Measurements from ENCODE around the gene XIRP1.

Gene XIRP1

DNA sequence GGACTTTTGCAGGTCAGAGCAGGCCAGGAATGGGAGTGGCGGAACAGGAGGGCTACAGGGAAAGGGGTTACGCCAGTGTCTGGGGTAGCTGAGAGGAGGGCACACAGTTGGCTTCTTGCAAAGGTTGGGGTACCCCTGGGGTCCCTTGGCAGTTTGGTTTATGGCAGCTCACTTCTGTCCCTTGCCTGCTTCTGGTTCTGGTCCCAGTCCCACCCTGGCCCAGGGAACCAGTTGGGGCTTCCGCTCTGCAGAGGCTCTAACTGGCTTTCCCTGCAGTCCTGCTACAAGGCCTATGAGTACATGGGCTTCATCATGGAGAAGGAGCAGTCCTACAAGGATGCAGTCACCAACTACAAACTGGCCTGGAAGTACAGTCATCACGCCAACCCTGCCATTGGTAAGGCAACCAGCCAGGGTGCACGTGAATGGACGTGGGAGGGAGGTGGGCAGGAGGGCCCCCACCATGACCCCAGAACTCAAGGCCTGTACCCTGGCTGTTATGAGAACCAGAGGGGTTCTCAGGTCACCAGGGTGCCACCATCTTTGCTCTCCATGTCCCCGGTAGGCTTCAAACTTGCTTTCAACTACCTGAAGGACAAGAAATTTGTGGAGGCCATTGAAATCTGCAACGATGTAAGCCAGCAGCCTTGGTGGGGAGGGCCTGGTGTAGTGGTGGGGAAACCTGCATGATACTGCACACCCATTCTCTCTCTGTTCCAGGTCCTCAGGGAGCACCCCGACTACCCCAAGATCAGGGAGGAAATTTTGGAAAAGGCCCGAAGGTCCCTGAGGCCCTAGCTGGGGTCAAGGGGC is 54.2 kb downstream of the XIRP1 start:
- Mint-ChIP-seq H3K4me1 (peaks cover 68% of the 10 kb centered on the region), H3K4me3 (peak overlapping the region; percentile 25), H3K36me3 (peaks cover 90% of the 10 kb centered on the region), H3K27ac (peak overlapping the region; percentile 83), H3K9me3 (no peaks in the 10 kb centered on the region)
- ATAC-seq (peak; percentile 23), DNase-seq (ENCODE audit: low spot score in 2 of 2) (no peak)

DNA sequence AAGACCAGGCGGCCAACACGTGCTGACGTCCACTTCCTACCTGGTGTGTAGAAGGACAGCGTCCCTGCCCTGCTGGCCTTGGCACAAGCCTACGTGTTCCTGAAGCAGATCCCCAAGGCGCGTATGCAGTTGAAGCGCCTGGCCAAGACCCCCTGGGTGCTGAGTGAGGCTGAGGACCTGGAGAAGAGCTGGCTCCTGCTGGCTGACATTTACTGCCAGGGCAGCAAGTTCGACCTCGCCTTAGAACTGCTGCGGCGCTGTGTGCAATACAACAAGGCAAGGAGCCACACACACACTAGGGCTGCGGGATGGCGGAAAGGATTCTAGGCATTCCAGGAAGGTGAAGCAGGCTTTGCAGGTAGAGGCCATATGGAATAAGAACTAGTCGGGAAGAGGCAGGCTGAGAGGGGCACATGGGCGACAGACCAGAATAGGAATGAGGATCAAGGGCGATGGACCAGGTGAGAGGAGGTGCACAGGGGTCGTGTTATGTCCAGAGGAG is 54.9 kb downstream of the XIRP1 start:
- Mint-ChIP-seq H3K9me3 (no peaks in the 10 kb centered on the region), H3K27ac (peak overlapping the region; percentile 72), H3K36me3 (peaks cover 83% of the 10 kb centered on the region), H3K4me1 (peaks cover 62% of the 10 kb centered on the region), H3K4me3 (no peak overlapping the region)
- no peak for DNase-seq (ENCODE audit: low spot score in 2 of 2)
- no peak for ATAC-seq

DNA sequence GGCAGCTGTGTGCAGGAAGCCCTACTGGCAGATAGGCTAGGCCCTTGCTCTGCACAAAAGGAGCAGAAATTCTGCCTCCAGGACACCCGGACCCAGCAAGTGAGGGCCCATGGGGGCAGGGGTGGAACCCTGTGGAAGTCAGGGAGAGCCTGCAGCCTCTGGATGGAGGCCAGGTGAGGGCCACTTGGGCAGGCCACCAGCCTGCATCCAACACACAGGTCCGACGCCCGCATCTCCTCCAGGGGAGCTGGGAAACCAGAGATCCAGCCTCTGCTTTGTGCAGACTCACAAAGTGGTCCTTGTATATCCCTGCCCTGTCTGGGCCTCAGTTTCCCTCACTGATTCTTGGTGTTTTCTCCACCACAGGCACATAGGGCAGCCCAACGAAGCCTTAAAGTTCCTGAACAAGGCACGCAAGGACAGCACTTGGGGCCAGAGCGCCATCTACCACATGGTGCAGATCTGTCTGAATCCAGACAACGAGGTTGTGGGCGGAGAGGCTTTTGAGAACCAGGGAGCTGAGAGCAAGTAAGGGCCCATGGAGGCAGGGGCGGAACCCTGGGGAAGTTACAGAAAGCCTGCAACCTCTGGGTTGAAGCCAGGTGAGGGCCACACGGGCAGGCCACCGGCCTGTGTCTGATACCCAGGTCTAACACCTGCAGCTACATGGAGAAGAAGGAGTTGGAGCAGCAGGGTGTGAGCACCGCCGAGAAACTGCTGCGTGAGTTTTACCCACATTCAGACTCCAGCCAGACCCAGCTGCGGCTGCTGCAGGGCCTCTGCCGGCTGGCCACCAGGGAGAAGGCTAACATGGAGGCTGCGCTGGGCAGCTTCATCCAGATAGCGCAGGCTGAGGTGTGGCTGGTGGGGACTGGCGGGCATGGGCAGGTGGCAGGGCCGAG is 55.6 kb downstream of the XIRP1 start:
- H3K4me3 Mint-ChIP-seq = no peak overlapping the region
- no peaks in the 10 kb centered on the region for H3K9me3 Mint-ChIP-seq
- ATAC-seq = no peak
- DNase-seq (ENCODE audit: low spot score in 2 of 2) = no peak
- H3K27ac Mint-ChIP-seq = peak overlapping the region; percentile 72
- H3K4me1 Mint-ChIP-seq = peaks cover 60% of the 10 kb centered on the region
- H3K36me3 Mint-ChIP-seq = peaks cover 76% of the 10 kb centered on the region

DNA sequence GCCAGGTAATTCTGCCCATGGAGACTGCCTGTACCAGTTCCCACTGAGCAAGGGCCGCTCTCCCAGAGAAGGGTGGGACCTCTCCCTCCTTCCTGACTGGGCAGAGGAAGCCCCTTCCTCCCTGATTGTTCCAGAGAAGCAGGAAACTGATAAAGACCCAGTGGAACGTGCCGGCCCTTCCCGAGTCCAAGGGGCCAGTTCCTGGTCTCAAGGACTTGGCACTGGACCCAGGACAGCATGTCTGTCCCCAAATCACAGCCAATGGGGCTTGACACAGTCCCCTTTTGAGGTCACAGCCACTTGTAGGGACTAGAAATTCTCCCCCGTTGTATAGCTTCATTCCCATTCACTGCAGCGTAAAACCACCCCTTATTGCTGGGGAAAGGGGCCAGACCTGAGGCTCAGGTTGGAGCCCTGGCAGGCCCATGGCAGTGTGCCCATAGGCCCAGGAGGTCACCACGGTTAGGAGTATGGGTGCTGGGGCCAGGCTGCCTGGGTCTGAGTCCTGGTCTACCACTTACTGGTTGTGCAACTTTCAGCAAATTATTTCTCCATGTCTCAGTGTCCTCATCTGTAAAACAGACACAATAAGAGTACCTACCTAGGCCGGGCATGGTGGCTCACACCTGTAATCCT is 57.1 kb downstream of the XIRP1 start:
- peak overlapping the region; percentile 81 for H3K27ac Mint-ChIP-seq
- H3K36me3 Mint-ChIP-seq = peaks cover 61% of the 10 kb centered on the region
- no peaks in the 10 kb centered on the region for H3K9me3 Mint-ChIP-seq
- ATAC-seq (no peak), DNase-seq (ENCODE audit: low spot score in 2 of 2) (no peak)
- H3K4me1 Mint-ChIP-seq = peaks cover 45% of the 10 kb centered on the region
- H3K4me3 Mint-ChIP-seq = no peak overlapping the region

DNA sequence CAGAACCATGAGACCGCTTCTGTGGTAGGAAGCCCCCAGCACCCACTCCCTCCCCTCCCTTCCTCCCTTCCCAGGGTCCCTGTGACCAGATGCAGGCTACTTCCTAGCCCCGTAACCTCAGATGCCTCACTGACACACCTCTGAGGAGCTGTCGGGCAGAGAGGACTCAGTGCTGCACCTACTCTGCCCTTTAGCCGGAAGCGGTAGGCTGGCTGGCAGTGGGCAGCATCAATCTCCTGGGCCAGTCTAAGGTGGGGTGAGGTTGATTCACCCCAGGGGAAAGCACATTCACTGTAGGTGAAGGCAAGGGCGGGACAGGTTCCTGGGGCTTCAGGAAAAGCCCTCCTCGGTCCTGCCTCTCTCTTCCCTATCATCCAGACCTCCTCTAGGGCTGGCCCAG is 58.1 kb downstream of the XIRP1 start:
- no peak overlapping the region for H3K4me3 Mint-ChIP-seq
- H3K9me3 Mint-ChIP-seq = no peaks in the 10 kb centered on the region
- peaks cover 56% of the 10 kb centered on the region for H3K36me3 Mint-ChIP-seq
- no peak for ATAC-seq
- H3K27ac Mint-ChIP-seq = peak overlapping the region; percentile 81
- peaks cover 36% of the 10 kb centered on the region for H3K4me1 Mint-ChIP-seq
- no peak for DNase-seq (ENCODE audit: low spot score in 2 of 2)

DNA sequence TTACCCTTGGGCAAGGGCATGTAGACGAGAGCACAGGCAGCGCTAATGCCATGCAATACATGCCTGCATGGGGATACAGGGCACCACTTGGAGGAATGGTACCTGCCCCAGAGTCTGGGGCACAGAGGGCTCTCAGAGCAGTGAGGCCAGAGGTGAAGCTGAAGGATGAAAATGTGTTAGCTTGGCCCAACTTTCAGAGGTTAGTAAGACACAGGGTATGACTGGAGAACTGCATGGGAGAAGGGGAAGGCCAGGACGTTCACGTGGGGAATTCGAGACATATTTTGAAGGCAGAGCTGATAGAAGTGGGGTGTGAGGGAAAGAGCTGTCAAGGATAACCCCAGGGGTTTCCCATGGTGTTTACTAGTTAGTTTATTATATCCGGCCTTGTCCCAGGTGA is 58.6 kb downstream of the XIRP1 start:
- Mint-ChIP-seq H3K36me3 (peaks cover 52% of the 10 kb centered on the region), H3K9me3 (no peaks in the 10 kb centered on the region), H3K27ac (peak overlapping the region; percentile 81), H3K4me1 (peaks cover 31% of the 10 kb centered on the region), H3K4me3 (no peak overlapping the region)
- DNase-seq (ENCODE audit: low spot score in 2 of 2) = no peak
- no peak for ATAC-seq

All from stimulated activated effector memory CD8-positive, alpha-beta T cell treated with anti-CD3 and anti-CD28 coated beads, Interleukin-12 subunit alpha, Interleukin-12 subunit beta, amount 100 ng/mL, for 72 hours (primary cell).